Measurements from ENCODE around the gene DDAH2.

GRCh38 chr6:31715022-31715958, 13.8 kb downstream of the DDAH2 start, which contains the start of gene LY6G6D:
- TF ChIP-seq POLR2A (IDR thresholded peaks at IDR 0.05) (no peak), POLR2AphosphoS5 (IDR thresholded peaks at IDR 0.05) (no peak)
- TF ChIP-seq, protein P1, sequence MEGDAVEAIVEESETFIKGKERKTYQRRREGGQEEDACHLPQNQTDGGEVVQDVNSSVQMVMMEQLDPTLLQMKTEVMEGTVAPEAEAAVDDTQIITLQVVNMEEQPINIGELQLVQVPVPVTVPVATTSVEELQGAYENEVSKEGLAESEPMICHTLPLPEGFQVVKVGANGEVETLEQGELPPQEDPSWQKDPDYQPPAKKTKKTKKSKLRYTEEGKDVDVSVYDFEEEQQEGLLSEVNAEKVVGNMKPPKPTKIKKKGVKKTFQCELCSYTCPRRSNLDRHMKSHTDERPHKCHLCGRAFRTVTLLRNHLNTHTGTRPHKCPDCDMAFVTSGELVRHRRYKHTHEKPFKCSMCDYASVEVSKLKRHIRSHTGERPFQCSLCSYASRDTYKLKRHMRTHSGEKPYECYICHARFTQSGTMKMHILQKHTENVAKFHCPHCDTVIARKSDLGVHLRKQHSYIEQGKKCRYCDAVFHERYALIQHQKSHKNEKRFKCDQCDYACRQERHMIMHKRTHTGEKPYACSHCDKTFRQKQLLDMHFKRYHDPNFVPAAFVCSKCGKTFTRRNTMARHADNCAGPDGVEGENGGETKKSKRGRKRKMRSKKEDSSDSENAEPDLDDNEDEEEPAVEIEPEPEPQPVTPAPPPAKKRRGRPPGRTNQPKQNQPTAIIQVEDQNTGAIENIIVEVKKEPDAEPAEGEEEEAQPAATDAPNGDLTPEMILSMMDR (IDR thresholded peaks at IDR 0.05), result no peak
